DOHH2 (cell line): ENCODE data around the gene MAPK8.

Source experiments
- CTCF ChIP-seq: fragments of 200-600 bp; sonication (generic); IDR thresholded peaks from one replicate; pipeline ENCODE4 v1.5.1; 2014; ENCODE audit warnings: antibody characterized with exemption, mild to moderate bottlenecking, low read depth, low read length; ENCODE audit not compliant: poor library complexity, severe bottlenecking
- EZH2phosphoT487 ChIP-seq: fragments of 200-600 bp; sonication (generic); IDR thresholded peaks from 2 replicates; pipeline ENCODE4 v1.6.1; 2017; ENCODE audit warnings: borderline replicate concordance, mild to moderate bottlenecking, antibody characterized with exemption, low read length, moderate library complexity, mixed read lengths

DNA sequence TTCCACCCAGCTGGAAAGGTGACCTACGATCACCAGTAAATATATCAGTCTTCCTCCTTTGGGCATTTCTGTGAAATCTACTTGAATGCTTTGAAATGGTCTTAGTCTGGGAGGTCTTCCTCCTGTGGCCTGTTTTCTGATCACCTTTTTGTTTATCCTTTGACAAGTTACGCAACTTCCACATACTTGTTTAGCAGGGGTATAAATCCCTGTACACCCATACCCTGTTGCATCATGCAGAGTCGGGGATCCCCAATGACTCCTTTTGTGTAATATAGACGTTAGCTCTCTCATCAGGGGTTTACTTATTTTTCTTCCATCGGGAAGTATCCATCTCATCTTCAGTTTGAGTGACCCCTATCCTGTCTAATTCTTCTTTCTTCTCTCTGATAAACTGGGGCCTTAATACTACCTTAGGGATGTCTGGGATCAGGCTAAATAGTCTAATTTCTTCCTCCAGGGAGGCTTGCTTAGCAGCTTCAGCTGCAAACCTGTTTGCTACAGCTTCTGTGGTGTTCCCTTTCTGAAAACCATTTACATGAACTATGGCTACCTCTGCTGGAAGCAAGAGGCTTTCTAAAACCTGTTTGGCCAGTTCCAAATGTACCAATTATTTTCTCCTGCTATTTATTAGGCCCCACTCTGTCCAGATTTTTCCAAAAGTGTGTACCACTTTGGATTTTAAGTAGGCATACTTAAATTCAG lies 25.8 kb downstream of the MAPK8 start:
- TF ChIP-seq CTCF (no peak), EZH2phosphoT487 (no peak)
